GM19452 (cell line): Measurements from ENCODE around the gene ENOX1.

Experiments
- ATAC-seq: cut with Tn5 transposase; IDR thresholded peaks from one replicate; pipeline ENCODE4 v1.9.1; 2021; ENCODE audit not compliant: unreplicated experiment

Gene ENOX1

GRCh38 chr13:43551897-43552456 lies 234.8 kb downstream of the ENOX1 start:
- ATAC-seq = peak; percentile 60

GRCh38 chr13:43546816-43547215 lies 240.0 kb downstream of the ENOX1 start:
- ATAC-seq = no peak

GRCh38 chr13:43546251-43546650 lies 240.5 kb downstream of the ENOX1 start:
- ATAC-seq = no peak

DNA sequence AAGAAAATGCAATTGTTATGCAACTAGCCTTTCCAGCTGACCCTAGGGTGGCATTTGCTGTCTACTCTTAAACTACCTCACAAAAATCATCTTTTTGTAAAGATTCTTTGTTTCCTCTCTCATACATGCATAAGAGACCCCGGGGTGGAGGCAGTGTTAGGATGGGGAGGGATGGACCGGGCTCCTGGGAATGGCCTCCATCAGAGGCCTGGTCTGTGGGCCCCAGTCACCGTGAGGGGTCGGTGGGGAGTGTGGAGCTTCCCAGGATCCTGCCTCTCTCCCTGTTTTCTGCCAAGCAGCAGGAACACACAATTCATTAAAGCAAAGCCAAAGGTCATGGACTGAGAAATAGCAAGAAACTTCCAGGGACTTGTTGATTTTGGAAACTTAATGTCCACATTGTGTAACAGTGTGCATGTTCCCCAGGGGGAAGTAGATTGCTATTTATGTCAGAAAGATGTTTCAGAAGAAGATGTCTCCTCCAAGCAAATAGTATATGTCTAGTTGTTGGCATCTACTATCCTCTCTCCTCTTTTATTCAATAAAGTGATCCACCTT lies 241.4 kb downstream of the ENOX1 start:
- ATAC-seq = no peak

- no peak for ATAC-seq
Measured at GRCh38 chr13:43544631-43545030, 242.1 kb downstream of the ENOX1 start.

- no peak for ATAC-seq
Measured at GRCh38 chr13:43544011-43544410, 242.8 kb downstream of the ENOX1 start.

- ATAC-seq = no peak
Measured at GRCh38 chr13:43543331-43543730, 243.4 kb downstream of the ENOX1 start.

- ATAC-seq = no peak
Measured at GRCh38 chr13:43537124-43537523, 249.6 kb downstream of the ENOX1 start.

GRCh38 chr13:43529796-43530195 lies 257.0 kb downstream of the ENOX1 start:
- ATAC-seq = no peak

DNA sequence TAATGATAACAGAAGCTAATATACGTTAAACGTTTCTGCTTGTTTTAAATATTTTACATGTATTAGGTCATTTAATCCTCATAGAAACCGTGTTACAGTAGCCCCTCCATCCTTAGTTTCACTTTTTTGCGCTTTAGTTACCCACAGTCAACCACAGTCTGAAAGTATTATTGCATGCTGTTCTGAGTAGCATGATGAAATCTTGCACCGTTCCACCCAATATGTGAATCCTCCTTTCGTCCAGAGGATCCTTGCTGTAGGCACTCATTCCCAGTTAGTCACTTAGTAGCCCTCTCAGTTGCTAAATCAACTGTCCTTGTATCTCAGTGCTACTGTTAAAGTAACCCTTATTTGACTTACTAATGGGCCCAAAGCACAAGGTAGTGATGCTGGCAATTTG lies 257.8 kb downstream of the ENOX1 start:
- ATAC-seq = no peak

- no peak for ATAC-seq
Measured at GRCh38 chr13:43522788-43523187, 264.0 kb downstream of the ENOX1 start.

- no peak for ATAC-seq
Measured at GRCh38 chr13:43520351-43520750, 266.4 kb downstream of the ENOX1 start.

DNA sequence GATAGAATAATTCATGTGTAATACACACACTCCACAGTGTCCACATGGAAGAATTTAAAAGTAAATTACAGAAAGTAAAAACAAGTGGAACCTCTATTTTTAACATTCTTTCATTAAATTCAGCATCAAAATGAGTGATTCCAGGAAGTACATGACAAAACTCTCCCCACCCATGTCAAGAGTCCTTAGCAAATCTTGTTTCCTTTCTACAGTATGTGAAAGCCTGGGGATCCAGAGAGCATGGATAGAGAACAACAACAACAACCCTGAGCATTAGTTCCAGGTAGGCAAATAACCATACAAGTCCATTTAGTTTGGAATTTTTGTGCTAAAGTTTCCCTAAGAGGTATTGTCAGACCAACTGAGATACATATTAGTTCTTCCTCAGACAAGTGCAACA lies 267.9 kb downstream of the ENOX1 start:
- ATAC-seq = no peak

DNA sequence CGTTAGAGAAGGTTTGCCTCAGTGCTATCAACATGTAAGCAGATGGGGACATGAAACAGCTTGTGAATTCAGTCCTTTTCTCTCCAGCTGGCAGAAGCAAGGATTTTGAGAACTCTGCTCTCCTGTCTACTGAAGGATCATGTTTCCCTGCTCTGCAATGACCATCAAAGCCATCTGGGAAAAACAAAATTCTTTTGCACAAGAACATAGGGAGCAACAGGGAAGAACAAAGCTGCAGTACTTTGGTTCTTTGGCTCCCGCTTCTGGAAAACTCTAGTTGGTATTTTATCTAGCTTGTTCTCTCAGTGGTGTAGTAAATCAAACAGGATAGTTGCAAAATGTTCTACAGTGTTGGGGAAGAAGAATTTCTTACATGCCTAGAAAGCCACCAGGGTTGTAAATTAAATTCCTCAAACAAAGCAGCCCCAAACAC lies 270.4 kb downstream of the ENOX1 start:
- ATAC-seq = no peak

- no peak for ATAC-seq
Measured at GRCh38 chr13:43515531-43515930, 271.2 kb downstream of the ENOX1 start.

GRCh38 chr13:43514311-43514710 lies 272.5 kb downstream of the ENOX1 start:
- no peak for ATAC-seq

GRCh38 chr13:43512221-43512620 lies 274.6 kb downstream of the ENOX1 start:
- ATAC-seq = no peak

- ATAC-seq = no peak
Measured at GRCh38 chr13:43510956-43511901, 275.5 kb downstream of the ENOX1 start.

- ATAC-seq = no peak
Measured at GRCh38 chr13:43495732-43496131, 291.0 kb downstream of the ENOX1 start.

DNA sequence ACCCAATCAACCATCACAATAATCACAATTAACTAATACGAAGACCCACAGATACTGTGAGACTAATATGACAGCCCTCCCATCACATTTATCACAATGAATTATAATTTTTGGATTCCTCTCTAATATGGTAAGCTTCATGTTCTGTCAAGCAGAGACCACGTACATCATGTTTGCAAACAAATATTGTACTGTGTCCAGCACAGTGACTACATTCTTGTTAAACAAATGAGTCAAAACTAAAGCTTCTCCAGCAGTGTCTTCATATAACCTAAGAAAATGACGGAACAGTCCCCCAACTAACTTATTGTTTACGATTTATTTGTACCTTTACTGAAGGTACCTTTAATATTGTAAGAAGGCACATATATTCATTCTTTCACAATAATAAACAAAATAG lies 292.6 kb downstream of the ENOX1 start:
- no peak for ATAC-seq

GRCh38 chr13:43493496-43494000 lies 293.2 kb downstream of the ENOX1 start:
- no peak for ATAC-seq

DNA sequence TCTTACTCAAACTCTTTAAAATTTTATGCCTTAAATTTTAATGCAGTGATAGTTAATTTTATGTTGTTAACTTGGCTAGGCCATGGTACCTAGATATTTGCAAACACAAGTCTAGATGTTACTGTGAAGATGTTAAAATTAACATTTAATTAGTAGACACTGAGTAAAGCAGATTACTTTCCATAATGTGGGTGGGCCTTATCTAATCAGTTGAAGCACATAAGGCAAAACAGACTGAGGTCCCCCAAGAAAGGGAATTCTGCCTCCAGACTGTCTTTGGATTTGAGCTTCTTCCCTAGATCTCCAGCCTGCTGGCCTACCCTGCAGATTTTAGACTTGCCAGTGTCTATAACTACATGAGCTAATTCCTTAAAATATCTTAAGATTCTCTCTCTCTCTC lies 294.0 kb downstream of the ENOX1 start:
- no peak for ATAC-seq
